Measurements from ENCODE around the gene GPC1.

The GPC1 gene

DNA sequence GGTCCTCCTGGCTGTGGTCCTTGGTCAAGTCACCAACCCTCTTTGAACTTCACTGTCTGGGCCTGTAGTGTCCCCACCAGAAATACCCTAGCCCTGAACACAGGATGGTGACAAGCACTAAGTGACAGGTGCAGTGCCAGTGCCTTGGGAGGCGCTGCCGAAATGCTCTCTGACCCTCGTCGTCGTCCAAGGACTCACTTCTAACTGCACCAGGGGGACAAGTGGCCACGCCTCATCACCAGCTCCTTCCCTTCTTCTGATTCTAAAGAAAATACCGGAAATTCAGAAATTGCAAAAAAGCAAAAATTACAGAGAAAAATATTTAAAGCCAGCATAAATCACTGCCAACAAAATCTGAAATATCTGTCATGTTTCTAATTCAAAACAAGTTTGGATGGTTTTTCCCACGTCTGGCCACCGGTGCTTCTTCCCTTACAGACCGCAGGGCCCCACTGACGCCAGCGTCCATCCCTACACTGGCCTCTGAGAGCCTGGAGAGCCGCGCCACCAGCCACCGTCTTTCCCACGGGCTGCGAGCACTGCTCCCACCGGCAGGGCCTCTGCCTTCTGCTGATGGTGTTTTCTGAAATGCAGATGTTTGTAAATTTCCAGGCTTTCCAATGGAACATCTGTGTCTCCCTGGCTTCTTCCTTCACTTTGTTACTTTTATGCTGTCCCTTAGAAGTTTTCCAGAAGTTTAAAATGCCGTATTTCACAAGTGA, 37.4 kb upstream of the GPC1 start:
- no peak for DNase-seq (ENCODE audit: low read depth in 2 of 2)

DNA sequence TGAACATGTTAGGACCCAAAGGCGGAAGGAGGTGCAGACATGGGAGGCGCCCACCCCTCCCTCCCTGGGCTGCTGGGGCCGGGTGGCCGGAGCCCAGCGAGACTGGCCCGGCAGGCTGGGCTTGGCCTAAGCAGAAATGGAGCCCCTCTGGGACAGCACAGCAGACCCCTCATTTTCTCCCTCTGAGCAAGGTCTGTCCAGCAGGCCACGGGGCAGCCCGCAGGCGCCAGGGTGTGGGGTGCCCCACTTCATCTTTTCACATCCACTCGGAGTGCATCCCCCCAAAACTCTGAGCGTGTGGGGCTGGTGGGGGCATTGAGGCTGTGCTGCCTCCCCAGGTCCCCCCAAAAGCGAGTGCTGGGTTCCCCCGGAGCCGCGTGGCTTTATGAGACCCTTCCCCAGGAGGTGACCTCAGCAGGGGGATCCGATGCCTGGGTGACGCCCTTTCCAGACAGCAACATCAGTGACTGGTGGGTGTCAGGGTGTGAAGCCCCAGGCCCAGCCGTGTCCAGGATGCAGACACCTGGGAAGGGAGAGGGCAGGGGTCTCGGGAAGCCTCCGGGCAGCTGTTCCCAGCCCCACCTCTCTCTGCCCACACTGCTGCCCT, 36.7 kb upstream of the GPC1 start:
- no peak for DNase-seq (ENCODE audit: low read depth in 2 of 2)

DNA sequence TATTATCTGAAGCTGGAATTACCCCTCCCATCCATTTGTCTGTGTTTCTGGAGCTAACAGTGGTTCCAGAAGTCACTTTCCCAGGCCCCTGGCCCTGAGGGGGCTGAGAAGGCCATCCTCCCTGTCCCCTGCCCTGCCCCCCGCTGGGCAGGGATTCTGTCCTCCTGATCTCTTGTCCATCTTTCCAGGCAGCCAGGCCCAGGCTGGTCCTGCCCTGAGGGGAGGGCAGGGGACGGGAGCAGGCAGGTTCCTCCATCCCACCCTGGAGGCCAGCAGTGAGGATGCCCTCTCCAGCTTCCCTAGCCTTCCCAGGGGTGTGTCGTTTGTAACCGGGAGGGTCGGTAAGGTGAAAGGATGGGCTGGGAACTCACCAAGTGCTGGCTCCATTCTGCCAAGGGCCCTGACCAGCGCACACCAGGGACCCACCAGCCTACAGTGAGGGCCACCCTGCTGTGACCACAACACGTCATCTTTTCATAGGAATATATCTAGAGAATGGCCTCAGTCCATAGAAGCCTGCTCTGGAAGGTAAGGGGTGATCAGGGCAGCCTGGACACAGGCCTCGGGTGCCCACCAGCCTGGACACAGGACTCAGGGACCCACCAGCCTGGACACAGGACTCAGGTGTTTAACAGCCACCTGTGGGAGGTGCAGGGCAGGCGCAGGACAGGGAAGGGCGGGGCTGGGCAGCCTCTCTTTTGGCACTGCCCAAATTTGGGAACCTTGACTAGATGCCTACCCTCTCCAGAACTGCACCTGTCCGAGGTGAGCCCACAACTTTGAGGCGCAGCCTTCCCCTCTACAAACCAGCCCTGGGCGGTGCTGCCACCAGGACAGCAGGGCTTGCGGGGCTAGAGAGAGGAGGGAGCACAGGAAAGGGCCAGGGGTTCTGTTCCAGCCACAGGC, 35.8 kb upstream of the GPC1 start:
- DNase-seq (ENCODE audit: low read depth in 2 of 2), result no peak

DNA sequence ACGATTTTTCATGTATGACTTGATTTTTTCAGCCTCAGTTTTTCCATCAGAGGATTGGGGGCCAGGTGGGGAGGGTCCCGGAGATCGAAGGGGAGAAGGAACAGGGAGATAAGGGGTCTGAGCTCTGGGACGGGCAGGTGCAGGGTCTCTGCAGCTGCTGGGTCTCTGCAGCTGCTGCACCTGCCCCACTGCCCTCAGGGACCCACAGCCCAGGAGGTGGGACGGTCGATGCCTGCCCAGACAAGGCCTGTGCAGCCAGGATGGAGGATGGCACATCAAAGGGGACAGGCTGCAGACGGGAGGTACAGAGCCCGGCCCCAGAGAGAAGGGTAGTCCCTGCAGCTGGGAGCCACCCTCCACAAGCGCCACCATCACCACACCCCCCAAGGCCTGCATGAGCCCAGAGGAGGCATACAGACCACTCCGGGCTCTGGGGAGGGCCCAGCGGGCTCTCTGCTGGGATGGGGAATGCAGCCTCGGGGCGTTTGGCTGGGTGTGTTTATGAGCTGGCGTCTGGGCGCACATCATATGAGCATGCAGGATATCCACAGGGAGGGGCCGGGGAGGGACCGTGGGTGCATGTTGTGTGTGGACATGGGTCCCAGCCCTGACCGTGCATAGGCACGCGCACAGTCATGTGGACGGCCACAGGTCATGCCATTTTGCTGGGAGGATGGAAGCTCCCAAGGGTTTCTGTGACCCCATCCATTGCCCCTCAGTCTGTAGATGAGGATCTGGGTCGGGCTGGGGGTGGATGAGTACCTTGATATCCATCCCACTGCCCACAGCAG, 34.9 kb upstream of the GPC1 start:
- no peak for DNase-seq (ENCODE audit: low read depth in 2 of 2)

DNA sequence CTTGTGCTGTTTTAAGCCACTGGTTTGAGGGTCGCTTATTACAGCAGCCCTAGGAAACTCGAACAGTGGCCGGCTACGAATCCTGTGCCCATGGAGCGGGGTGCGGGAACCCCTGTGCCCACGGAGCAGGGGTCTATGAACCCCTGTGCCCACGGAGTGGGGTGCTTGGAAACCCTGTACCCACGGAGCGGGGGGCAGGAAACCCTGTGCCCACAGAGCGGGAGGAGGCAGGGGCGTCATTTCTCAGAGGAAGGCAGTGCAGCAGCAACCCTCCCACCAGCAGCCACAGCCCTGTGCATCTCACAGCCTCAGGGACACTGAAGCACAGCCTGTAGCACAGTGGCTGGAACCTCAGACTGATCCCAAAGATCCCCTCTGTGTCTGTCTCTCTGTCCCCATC, 34.2 kb upstream of the GPC1 start:
- no peak for DNase-seq (ENCODE audit: low read depth in 2 of 2)

DNA sequence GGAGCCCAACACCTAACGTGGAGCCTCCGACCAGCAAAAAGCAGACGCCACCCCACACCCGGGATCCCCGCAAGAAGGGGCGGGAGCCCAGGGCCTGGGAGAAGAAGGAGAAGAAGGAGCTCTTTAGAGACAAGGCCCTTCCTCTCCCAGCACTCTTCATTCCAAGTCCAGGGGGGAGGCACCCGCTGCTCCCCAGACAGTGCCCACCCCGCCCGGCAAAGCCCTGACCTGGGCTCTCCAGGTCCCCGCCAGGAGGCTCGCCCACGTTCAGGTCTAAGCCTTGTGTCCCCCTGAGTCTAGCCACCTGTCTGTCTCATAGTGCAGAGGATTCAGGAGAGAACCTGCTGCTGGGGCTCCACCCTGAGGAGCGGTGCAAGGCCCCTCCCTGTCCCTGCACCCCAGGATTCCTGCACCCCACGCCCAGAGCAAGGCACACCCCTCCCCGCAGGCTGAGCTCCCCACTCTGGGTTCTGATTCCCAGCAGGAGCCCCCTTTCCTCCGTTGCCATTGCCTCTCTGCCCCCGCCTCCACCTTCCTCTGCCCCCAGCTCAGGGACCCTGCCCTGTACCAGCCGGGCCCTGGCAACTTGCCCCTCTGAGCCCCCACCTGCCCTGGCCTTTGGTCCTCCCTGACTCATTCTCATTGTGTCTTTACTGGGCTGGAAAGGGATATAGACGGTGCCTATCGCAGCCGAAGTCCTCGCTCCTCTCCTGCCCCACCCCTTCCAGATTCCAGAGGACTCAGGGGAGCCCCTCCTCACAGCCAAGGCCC, 33.5 kb upstream of the GPC1 start:
- DNase-seq (ENCODE audit: low read depth in 2 of 2), result no peak

DNA sequence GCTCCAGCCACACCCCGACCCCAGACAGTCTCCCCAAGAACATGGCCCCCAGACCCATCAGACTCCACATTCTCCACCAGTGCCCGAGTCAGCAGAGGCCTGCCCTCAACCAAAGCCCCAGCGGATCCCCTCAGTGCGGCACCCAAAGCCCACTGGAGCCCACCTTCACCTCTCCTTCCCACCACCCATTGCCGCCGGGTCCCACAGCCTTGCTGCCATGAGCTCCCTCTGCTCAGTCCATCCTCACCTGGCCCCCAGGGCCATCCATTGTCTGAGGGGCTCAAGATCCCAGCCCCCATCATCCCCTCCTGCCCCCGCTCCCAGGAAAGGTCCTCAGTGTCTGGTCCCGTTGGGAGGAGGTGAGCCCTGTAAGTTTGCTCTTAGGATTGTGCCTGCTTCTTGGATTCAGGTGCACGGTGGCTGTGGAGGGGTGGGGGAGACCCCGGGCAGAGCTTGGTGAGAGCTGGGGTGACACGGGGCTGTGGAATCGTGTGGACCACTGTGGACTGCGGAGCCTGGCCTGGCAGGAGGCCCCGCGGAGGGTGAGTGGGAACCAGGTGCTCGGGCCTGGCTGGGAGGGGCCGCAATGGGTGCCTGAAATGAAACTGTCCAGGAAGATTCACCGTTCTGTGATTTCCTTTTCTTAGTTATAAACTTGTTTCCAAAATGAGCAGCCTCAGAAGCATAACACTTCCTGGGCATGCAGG, 32.7 kb upstream of the GPC1 start:
- DNase-seq (ENCODE audit: low read depth in 2 of 2), result no peak

DNA sequence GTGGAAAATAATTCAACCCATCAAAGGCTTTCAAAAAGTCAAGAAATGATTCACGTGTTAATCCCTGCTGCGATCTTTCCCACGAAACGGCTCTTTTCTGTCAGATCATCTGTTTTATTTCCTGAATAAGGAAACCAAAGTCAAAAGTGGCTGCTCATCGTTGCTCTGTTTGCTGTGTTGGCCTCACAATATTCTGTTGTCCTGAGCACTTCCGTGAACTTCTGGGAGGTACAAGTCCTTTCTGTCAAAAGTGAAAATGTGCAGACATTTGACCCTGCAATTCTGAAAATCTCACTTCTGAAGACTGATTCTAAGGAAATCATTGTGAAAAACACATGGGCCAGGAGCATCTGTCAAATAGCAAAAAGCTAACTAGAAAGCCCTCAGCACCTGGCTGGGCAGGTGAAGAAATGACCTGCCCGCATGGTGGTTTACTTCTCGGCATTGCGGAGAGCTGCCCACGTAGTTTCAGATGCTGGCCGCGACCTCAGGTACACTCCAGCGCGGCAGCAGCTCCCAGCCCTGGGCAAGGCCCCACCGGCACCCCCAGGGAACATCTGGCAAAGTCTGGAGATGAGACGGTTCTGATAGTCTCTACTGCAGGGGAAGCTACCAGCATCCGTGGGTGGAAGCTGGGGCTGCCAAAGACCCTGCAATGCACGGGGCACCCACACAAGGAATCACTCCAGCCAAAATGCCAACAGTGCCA, 31.9 kb upstream of the GPC1 start:
- DNase-seq (ENCODE audit: low read depth in 2 of 2), result no peak

DNA sequence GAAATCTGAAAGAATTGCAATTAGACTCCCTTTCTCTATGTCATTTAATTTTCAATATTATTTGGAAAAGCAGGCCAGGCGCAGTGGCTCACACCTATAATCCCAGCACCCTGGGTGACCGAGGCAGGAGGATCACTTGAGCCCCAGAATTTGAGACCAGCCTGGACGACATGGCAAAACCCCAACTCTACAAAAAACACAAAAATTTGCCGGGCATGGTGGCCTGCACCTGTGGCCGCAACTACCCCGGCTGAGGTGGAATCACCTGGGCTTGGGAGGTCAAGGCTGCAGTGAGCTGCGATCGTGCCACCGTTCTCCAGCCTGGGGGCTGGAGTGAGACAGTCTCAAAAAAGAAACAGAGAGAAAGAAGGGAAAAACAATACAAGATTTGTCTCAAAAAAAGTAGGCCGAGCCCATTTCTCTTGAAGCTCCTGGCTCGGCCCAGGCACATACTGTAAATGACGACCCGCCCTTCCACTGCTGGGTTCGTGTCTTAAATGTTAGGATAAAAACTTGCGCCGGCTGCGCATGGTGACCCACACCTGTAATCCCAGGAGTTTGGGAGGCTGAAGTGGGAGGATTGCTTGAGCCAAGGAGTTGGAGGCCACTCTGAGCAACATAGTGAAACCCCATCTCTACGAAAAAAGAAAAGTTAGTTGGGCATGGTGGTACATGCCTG, 31.1 kb upstream of the GPC1 start:
- DNase-seq (ENCODE audit: low read depth in 2 of 2), result no peak

DNA sequence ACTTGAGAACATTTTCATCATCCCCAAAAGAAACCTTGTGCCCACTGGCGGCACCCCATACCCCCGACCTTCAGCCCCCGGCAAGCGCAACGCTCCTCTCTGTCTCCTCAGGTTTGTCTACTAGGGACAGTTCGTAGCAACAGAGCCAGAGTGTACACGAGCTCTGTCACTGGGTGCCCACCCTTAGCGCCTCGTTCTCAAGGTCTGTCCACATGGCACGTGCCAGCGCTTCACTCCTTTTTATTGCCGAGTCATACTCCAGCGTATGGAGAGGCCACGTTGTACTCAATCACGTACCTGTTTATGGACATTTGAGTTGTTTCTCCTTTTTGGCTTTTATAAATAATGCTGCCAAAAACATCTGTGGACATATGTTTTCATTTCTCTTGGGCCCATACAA, 30.3 kb upstream of the GPC1 start:
- no peak for DNase-seq (ENCODE audit: low read depth in 2 of 2)

DNA sequence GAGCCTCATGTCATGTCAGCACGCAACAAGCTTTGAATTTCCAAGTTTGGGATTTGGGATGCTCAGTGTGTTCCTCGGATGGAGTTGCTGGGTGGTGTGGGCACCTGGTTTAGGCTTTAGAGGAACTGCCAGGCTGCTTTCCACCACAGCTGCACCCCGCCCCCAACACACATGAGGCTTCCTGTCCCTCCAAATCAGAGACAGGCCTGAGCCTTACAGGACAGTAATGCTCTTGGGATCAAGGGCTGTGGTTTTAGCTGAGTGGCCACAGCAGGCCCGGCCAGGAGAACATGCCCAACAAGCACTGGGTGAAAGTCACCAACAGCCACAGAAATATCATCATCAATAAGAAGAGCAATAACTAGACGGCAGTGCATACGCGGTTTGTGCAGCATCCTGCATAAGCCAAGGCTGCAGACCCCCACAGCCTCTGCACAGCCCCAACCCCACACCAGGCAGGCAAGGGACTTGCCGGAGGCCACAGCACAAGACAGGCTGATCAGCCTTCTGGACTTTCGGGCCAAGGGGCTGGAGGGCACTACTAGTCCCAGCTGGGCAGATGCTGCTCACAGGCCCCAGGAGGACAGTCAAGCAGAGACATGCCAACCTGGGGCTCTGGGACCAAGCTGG, 29.7 kb upstream of the GPC1 start:
- no peak for DNase-seq (ENCODE audit: low read depth in 2 of 2)

DNA sequence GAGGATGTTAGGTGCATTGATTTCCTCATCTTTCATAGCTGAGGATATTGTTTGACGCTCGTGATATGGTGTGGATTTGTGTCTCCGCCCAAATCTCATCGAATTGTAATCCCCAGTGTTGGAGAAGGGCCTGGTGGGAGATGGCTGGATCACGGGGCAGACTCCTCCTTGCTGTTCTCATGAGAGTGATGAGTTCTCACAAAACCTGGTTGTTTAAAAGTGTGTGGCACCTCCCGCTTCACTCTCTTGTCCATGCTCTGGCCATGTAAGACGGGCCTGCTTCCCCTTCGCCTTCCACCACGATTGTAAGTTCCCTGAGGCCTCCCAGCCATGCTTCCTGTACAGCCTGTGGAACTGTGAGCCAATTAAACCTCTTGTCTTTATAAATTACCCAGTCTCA, 28.4 kb upstream of the GPC1 start:
- DNase-seq (ENCODE audit: low read depth in 2 of 2), result no peak

DNA sequence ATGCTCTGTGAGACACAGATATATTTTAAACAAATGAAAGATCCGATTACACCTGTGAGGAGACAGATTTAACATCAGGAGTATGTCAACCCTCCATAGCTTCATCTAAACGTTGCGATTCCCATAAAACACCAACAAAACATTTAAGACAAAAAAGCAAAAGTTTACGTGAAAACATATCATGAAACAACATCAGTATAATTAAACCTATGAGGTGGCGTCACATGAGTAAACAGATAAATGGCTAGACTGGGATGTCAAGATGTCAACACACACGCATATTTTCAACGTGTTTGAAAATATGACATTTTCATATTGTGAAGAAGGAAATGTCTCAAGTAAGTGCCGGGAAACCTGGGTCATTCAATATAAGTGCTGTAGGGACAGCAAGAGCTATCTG, 25.5 kb upstream of the GPC1 start:
- no peak for DNase-seq (ENCODE audit: low read depth in 2 of 2)

DNA sequence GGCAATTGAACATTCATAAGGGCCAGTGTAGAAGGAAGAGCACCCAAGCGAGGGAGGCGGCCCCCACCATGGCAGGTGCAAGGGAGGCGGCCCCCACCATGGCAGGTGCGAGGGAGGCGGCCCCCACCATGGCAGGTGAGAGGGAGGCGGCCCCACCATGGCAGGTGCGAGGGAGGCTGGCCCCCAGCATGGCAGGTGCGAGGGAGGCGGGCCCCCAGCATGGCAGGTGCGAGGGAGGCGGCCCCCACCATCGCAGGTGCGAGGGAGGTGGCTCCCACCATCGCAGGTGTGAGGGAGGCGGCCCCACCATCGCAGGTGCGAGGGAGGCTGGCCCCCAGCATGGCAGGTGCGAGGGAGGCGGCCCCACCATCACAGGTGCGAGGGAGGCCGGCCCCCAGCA, 24.7 kb upstream of the GPC1 start:
- no peak for DNase-seq (ENCODE audit: low read depth in 2 of 2)

DNA sequence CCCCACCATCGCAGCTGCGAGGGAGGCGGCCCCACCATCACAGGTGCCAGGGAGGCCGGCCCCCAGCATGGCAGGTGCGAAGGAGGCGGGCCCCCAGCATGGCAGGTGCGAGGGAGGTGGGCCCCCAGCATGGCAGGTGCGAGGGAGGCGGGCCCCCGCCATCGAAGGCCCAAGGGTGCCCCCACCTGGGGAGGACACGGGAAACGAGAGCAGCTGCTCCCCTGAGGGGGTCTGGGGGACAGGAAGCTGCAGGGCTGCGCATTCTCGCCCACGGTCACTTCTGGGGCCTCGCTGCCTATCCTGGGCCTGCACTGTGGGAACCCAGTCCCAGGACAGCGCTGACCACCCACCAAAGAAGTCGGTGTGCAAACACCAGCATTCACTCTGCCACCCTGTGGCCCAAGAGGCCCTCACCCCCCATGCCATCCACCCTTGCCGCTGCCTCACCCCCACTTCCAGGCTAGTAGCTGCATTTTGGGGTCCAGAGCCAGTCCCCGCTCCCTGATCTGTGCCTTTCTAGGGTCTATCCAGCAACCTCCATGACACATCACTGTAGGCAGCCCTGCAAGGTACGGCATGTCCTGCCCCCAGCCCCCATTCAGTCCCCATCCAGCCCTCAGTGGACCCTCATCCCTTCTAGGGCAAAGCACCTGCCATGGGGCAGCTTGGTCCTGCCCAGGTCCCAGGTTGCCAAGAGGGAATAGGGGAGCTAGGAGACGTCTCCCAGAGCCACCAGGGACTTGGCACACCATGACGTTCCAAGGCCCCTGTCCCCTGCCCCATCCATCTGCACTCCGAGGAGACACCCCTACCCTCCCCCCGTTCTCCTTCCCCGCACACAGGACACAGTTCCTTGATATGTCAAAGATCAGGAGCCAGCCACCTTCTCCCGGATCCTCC, 24.0 kb upstream of the GPC1 start:
- no peak for DNase-seq (ENCODE audit: low read depth in 2 of 2)

DNA sequence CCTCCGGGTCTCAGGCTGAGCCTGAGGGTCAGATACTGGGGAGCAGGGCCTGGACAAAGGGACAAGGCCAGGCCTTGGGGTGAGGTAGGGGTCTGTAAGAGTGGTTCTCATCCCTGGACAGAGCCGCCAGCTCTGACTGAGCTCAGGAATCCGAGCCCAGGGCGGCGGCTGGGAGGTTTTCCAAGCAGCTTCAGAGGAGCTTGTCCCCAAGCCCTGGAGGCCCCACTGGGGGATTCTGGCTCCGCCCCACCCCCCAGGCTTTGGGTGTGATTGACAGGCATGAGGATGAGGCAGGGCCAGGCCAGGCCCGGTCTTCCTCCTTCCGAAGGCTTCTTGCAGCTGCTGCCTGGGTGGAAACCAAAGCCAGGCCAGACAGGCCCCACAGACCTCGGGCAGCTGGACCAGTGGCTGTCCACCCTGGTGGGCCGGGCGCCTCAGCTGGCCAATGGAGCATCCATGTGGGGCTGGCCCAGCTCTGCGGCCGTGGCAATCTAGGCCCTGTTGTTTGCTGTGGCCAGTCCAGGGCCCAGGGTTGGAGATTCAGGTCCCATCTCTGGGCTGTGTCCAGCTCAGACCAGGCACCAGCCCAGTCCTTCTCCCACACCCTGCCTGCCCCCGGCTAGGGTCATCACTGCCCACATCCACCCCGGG, 23.1 kb upstream of the GPC1 start:
- no peak for DNase-seq (ENCODE audit: low read depth in 2 of 2)

All from stimulated activated CD4-positive, alpha-beta T cell treated with anti-CD3 and anti-CD28 coated beads, Interleukin-1b, Interleukin-23, amount 100 ng/mL, for 1 hour (primary cell).